OCI-LY7 (cell line): Measurements from ENCODE around the gene INSC.

Experiments used
- CTCF ChIP-seq: fragments of 200-600 bp; sonication (generic); conservative IDR thresholded peaks from 2 replicates; pipeline ENCODE4 v1.5.1; 2014; ENCODE audit warnings: mild to moderate bottlenecking, antibody characterized with exemption, low read length, moderate library complexity, mixed read lengths
- EZH2phosphoT487 ChIP-seq: fragments of 200-600 bp; sonication (generic); IDR thresholded peaks from 2 replicates; pipeline ENCODE4 v1.6.1; 2018; ENCODE audit warnings: low read depth, borderline replicate concordance, mild to moderate bottlenecking, mixed run types, antibody characterized with exemption, low read length, moderate library complexity, mixed read lengths

- TF ChIP-seq CTCF (no peak), EZH2phosphoT487 (no peak)
Measured at GRCh38 chr11:15166204-15166603, 51.5 kb downstream of the INSC start.
